GM19397 (cell line): ENCODE measurements around the gene NKAIN1.
A peak's percentile ranks its signal among the peaks of the same experiment; 100 is the strongest.
"Not testable (repeated sequence)": the region's sequence is repeated elsewhere in the genome, so short reads cannot be mapped to it uniquely, and the experiment has no call there.

Experiments
- ATAC-seq: cut with Tn5 transposase; IDR thresholded peaks from one replicate; pipeline ENCODE4 v1.9.1; 2021; ENCODE audit warnings: mild to moderate bottlenecking, moderate library complexity; ENCODE audit not compliant: unreplicated experiment

Gene NKAIN1

DNA sequence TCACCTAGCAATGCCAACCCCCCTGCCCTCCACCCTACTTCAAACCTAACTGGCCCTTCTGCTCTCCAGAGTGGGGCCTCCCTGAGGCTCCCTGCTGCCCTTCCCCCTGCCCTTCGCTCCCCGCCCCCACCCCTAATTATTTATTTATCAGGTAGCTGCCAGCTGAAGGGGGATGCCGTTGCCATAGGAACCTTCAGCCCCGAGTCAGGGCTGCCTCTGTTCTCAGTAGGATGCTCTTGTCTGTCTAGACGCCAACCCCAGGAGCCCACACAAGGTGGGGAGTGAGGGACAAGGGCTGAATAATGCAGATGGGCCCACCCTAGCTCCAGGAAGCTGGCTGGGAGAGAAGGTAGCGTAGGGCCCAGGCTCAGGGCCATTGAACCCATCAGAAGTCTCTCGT lies 41.1 kb downstream of the NKAIN1 start:
- ATAC-seq = no peak

DNA sequence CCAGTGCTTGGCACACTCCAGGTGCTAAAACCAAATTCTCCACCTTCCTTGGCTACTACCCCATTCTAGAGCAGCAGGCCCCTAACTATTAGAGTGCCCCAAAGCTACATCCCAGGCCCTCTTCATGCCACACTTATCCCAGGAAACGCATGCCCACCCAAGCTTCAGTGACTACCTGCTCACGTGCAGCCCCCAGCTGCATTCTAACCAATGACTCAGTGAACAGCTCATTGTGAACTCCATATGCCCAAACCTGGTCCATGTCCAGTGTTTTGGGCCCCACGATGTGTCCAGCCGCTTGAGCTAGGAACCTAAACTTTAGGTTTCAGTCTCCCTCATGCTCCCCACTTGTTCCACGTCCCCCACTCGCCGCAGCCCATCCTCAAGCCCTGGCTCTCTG lies 41.5 kb downstream of the NKAIN1 start:
- ATAC-seq = no peak

DNA sequence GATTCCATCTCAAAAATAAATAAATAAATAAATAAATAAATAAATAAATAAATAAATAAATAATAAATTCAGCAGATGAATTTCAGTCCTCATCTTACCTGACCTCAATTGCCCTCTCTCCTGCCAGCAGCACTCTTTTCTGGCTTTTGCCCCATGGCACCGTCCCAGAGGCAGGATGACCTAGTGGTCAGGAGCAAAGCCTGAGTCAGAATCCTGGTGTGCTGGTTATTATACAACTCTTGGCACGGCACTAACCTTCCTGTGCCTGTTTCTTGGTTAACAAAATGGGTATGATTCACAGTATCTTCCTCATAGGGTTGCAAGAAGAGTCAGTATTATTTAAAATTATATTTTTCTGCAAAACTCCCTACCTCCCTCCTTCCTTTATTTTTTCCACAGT lies 43.0 kb downstream of the NKAIN1 start:
- no peak for ATAC-seq

DNA sequence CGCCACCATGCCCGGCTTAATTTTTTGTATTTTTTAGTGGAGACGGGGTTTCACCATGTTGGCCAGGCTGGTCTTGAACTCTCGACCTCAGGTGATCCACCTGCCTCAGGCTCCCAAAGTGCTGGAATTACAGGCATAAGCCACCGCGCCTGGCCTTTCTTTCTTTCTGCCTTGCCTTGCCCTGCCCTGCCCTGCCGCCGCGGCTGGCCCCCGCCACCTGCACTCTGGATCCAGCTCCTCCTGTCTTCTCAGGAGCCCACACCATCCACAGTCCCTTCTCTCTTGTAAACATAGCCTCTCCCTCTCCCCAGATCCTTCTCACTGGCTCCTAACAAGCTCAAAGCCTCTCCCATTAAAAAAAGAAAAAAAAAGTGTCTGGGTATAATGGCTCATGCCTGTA lies 44.4 kb downstream of the NKAIN1 start:
- ATAC-seq = not testable (repeated sequence)

DNA sequence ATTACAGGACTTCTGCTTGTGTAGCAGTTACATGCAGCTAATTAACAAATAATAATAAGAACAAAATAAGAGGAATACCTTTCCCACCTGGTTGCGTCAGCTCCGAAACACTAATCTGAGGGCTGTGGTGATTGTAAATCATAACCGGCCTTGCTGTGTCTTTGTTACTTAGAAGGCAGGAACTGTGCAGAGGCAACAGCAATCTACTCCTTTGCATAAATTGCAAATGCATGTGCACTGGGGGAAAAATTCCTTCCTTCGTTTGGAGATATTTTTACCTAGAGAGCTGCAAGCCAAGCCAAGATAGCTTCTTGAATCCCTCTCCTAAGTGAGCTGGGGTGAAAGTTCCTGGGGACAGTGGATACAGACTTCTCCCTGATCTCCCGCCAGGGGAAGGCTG lies 46.0 kb downstream of the NKAIN1 start:
- no peak for ATAC-seq

DNA sequence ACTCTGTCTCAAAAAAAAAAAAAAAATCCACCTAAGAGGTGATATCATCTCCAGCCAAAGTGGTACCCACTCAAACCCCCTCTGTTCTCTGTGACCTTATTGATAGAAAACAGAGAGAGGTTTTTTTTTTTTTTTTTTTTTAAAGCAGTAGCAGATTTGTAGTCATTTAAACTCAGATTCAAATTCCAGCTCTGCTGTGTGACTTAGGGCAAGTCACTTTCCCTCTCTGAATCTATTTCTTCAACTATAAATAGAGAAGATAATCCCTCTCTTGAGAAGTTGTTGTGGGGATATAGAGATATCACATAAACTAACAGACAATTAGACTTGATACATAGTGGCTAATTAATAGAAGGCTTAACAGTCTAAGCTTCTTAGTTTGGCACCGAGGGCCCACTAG lies 48.4 kb downstream of the NKAIN1 start:
- no peak for ATAC-seq

DNA sequence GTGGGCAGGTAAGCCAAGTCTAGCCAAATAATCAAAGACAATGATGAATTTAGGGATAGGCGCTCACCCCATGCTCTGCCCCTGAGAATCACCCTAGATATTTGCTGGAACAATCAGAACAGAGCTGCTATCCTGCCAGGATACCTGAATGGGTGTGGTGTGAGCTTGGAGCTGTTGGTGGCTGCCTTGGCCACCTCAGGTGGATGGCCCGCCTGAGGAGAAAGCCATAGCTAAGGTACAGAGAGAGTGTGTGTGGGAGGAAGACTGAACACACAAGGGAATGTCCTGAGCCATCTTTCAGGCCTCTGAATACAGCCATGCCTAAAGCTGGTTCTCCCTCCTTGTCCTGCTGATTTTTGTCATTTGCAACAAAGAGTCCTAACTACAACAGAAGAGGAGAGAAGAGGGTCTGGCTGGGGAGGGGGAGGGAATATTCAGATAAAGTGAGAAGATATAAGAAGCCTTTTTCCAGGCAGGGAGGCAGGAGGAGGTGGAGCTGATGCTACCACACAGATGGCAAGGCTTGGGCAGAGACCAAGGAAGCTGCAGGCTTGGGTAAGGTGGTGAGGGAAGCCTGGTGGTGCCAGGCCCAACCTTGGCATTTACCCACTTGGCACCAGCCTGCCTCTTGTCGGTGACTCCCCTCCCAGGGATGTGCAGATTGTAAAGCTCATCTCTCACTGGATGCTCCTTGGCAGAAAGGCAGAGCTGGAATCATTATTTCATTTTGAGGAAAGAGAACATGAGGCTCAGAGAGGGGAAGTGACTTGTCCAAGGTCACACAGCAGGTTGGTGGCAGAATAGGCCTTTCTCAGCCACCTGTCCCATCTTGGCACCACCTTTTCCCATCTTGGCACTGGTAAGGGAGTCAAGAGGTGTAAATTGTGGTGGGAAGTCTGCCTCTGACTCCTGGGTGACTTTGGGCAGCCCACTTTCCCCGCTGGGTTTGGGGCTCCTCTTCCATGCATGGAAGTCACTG lies 49.7 kb downstream of the NKAIN1 start:
- ATAC-seq = no peak

DNA sequence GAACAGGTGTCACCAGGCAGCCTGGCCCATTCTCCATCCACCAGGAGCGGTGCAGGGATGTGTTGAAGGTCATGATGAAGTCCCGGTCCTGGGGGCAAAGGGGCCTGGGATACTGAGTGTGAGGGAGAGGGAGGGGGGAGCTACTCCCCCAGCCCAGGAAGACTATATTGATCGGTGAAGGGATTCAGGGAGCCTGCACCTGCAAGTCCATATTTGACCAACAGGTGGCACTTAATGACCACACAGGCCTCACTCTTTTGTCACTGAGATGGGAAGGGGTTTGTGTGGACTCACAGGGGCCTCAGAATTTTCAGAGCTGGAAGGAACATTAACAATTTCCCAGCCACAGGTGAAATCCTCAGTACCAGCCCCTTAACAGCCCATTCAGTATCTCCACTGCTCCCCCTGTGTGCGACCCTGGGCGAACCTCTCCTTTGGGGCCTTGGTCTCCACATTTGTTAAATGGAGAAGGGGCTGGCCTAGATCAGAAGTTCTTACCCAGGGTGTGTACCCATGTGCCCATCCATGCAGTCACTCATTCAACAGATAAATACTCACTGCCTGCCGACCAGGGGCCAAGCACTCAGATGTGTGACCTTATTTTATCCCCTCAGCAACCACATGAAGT lies 55.6 kb downstream of the NKAIN1 start:
- ATAC-seq = no peak

DNA sequence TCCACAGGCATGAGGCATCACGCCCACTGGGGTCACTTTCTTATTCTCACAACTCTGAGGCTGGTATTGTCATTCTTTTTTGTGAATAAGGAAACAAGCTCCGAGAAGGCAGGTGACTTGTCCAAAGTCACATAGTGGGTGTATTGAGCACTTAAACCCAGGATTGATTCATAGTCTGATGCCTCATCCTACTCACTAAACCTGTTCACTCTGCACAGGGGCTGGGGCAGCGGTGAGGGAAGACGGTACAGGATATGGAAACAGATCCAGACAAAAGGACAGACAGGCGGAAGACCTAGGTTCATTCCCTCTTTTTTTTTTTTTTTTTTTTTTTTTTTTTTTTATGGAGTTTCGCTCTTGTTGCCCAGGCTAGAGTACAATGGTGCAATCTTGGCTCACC lies 56.6 kb downstream of the NKAIN1 start:
- ATAC-seq = no peak

DNA sequence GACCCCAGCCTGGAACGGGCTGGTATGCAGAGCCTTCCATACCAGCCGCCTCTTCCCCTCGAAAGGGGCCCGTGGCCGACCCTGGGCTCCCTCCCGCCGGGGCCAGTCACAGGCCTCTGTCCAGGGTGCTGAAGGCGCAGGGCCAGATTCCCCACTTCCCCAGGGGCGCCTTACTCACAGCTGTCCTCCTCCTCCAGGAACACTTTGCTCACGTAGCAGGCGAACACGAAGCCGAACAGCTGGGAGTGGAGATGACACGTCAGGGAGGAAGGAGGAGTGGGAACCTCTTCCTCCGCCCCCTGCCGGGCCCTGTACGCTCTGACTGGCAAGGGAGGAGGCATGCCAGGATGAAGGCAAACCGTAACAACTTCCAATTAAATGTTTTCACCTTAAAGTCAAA lies 57.3 kb downstream of the NKAIN1 start:
- no peak for ATAC-seq

DNA sequence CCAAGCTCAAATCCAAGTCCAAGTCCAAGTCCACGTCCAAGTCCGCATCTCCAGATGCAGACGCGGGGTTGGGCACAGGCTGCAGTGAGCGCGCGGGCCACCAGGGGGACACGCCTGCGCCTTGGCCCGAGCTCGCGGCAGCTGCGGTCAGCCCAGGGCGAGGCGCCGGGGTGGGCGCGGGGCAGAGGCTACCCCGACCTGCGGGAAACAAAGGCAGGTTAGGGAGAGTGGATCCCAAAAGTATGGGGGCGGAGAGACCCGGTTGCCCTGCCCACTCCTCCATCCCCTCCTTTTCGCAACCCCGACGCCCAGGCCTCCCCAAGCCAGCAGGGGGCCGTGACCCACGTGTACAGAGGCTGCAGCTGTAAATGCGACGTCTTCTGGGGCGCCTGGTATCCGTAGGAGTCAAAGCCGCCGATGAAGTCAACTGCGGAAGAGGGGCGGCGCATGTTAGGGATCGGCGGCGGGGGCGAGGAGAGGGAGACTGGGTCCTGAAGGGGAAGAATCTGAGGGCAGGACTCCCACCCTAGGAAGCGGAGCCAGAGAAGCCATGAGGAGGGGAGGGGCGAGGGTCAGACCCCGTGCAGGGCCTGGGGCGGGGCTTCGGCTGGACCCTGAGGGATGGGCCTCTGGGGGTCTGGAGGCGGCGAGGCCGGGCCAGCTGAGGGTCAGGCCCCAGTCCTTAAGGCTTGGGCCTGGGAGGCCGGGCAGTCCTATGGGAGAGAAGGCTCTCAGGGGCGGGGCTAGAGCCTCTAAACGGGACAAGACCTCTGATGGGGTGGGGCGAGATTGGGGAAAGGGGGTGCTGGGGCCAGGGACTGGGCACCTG lies 58.0 kb downstream of the NKAIN1 start:
- no peak for ATAC-seq

DNA sequence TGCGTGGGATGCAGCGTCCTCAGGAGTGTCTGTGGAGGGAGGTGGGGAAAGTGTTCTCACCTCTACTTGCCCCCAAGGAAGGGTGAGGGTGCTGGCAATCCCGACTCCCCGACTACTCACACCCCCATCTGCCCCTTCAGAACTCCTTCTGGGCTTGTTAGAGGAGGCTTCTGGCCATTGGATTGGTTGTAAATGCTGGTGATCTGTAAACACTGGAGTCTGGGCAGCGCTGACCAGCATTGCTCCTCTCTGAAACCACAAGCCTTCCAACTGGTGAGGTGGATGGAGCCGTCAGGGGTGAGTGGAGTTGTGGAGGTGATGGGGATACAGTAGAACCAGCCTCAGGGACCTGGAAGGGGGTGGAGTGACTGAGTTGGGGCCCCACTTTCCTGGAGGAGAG lies 59.3 kb downstream of the NKAIN1 start:
- no peak for ATAC-seq

DNA sequence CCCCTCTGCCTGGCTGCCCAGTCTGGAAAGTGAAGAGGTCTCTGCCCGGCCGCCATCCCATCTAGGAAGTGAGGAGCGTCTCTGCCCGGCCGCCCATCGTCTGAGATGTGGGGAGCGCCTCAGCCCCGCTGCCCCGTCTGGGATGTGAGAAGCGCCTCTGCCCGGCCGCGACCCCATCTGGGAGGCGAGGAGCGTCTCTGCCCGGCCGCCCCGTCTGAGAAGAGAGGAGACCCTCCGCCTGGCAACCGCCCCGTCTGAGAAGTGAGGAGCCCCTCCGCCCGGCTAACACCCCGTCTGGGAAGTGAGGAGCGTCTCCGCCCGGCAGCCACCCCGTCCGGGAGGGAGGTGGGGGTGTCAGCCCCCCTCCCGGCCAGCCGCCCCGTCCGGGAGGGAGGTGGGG lies 63.4 kb downstream of the NKAIN1 start:
- ATAC-seq = not testable (repeated sequence)

DNA sequence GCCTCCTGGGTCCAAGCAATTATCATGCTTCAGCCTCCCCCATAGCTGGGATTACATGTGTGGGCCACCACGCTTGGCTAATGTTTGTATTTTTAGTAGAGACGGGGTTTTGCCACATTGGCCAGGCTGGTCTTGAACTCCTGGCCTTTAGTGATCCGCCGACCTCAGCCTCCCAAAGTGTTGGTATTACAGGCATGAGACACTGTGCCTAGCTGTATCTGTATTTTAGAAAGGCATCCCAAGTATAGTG lies 69.3 kb downstream of the NKAIN1 start:
- ATAC-seq = no peak

DNA sequence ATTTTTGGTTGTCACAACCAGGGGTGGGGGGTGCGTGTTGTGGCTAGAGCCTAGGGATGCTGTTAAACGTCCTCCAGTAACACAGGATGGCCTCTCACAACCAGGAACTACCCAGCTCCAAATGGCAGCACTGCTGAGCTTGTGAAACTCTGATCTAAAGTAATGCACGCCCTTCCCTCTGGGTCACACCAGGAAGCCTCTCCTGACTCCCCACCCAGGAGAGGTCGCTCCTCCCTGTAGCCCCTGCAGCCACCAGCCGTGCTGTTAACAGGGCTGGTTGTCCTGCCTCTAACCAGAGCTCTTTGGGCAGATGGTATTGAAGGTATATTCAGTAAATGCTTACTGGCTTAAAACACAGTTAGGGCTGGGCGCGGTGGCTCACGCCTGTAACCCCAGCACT lies 73.2 kb downstream of the NKAIN1 start:
- no peak for ATAC-seq

DNA sequence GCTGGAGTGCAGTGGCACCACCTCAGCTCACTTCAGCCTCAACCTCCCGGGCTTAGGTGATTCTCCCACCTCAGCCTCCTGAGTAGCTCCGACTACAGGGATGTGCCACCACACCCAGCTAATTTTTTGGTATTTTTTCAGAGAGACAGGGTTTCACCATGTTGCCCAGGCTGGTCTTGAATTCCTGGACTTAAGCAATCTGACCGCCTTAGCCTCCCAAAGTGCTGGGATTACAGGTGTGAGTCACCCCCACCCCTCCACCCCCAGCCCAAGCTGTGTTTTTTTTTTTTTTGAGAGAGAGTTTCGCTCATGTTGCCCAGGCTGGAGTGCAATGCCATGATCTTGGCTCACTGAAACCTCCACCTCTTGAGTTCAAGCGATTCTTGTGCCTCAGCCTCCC lies 75.4 kb downstream of the NKAIN1 start:
- ATAC-seq = no peak

DNA sequence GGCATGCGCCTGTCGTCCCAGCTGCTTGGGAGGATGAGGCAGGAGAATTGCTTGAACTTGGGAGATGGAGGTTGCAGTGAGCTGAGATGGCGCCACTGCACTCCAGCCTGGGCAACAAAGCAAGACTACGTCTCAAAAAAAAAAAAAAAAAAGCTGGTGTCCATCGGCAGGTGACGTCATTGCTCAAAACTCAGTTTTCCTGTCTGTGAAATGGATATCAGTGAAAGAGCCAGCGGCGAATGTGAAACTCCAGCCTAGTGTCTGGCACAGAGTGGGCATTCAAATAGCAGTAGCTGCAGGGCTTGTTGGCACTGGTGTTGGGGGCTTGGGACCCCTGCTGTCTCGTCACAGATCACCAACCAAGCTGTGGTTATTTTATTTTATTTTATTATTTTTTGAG lies 75.8 kb downstream of the NKAIN1 start:
- ATAC-seq = no peak

DNA sequence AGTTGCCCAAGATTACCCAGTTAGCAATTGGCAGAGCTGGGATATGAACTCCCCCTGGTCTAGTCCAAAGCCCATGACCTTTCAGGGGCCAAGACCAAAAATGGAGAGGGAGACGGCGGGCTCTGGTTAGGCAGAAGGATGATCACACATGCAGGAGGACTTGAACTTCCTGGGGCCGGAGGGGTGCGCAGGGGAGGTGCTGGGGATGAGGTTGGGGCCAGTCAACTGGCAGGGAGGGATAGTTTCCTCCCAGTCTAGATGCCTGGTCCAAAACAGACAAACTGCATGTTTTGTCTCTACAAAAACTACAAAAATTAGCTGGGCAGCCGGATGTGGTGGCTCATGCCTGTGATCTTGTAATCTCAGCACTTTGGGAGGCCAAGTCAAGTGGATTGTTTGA lies 78.1 kb downstream of the NKAIN1 start:
- ATAC-seq = no peak

DNA sequence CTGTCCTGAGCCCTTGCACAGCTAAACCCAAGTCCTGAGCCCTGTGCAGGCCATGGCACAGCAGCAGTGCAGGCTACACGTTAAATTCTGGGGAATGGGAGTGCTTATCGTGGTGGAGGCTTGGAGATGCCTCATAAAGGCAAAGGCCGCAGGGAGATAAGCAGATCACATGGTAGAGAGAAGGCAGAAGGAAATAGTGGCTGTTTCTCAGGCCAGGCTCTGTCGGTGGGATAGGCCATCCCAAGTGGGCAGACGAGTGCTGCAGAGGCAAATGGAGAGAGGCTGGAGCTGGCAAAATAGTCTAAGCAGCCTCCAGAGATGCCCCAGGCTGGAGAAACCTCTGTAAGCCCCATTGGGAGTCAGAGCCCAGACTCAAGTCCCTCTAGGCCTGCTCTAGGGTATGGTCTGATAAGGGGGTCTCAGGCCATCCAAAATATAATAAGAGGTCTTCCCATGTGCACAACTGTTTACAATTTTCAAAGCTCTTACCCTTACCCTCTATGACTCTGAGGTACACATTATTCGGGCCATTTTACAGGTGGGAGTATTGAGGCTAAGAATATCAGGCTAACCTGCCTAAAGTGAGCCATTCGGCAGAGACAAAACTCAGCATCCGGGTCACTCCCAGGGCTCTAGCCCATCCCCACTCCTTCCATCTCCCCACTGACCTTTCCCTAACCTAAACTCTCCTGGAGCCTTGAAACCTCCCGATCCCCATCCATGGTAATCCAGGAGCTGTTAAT lies 79.6 kb downstream of the NKAIN1 start:
- no peak for ATAC-seq

DNA sequence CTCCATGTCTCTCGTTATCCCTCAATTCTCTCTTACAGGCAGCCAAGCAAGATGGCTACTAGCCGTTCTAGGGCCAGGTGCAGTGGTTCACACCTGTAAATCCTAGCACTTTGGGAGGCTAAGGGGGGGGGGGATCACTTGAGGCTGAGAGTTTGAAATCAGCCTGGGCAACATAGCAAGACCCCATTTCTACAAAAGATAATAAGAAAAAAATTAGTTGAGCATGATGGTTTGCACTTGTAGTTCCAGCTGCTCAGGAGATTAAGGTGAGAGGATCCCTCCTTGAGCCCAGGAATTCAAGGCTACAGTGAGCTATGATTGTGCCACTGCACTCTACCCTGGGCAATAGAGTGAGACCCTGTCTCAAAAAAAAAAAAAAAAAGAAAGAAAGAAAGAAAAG lies 80.4 kb downstream of the NKAIN1 start:
- ATAC-seq = no peak

DNA sequence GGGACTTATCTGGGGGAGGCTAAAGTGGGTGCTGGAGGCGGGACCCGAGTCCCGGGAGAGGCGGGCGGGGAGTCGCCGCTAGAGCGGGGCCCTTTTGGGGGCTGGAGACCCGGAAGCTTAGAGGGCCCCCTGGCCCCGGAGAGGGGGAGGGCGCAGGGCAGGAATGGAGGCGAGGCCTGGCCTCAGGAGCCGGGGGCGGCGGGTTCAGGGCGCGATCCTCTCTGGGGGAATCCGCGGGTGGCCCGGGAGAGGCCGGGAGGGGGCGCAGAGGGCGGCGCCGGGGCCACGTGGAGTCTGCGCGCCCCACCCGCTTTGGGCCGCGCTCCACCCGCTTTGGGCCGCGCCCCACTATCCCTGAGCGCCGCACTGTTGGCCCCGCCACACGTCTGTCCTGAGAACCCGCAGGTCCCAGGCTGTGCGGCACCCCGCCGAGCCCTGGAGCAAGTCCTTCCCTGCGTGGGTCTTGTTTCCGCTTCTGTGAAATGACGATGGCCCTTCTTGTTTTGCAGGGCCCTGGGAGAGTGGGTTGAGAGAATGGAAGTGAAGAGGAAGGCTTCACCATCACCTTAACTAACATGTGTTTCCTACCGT lies 84.4 kb downstream of the NKAIN1 start:
- peak; percentile 67 for ATAC-seq
